GM12878 (cell line): ENCODE results near the gene TGM6. TPM values are rescaled to one million over a fixed set of nuclear protein-coding genes. Genes with fewer than 3 reads are reported as not detected.

ENCODE experiments used
- ATAC-seq: fragments of 200-7000 bp; cut with Tn5 transposase; 3 replicates; pipeline ENCODE4 v1.9.1; 2020; ENCODE audit warnings: mild to moderate bottlenecking, moderate library complexity
- BruUV-seq: library from RNA; stranded (reverse); fragments of 400-500 nt; replicated peaks from 2 replicates; lab custom pipeline; 2021; lab: Mats Ljungman, UMichigan
- CTCF ChIA-PET: fragments of 300-600 bp; sonication (Branson Sonifier 250); formaldehyde crosslinking; extraction: SDS; loops from one replicate; lab custom pipeline; 2021; ENCODE audit warnings: inconsistent platforms; lab: Yijun Ruan, JAX
- POLR2A ChIA-PET: fragments of 350-600 bp; formaldehyde crosslinking; extraction: SDS; loops from one replicate; lab custom pipeline; 2021; ENCODE audit warnings: inconsistent platforms; lab: Charles Lee
- RAD21 ChIA-PET: fragments of 300-600 bp; sonication (Branson Sonifier 250); formaldehyde crosslinking; loops from one replicate; lab custom pipeline; 2023; ENCODE audit warnings: antibody characterized with exemption; ENCODE audit not compliant: unreplicated experiment; lab: Charles Lee
- SMC1A ChIA-PET: fragments of 300-600 bp; sonication (Branson Sonifier 250); formaldehyde crosslinking; loops from one replicate; lab custom pipeline; 2023; ENCODE audit not compliant: unreplicated experiment, uncharacterized antibody; lab: Charles Lee
- DNase-seq: peaks from one replicate; pipeline ENCODE4 v3.0.0-alpha.2; 2011; ENCODE audit warnings: low read depth, low spot score
- FAIRE-seq: peaks from 3 replicates; lab custom pipeline; 2011; peaks lifted over from hg19 to GRCh38; lab: Jason Lieb, UNC
- H2AFZ ChIP-seq: 2 replicates; pipeline ENCODE4 v1.6.0; 2011; ENCODE audit warnings: low read depth, low read length, control low read depth; ENCODE audit not compliant: control insufficient read depth
- H3K27ac ChIP-seq: 2 replicates; pipeline ENCODE4 v1.5.1; 2011; ENCODE audit warnings: control low read depth; ENCODE audit not compliant: control insufficient read depth, insufficient read depth
- H3K27me3 ChIP-seq, 2 experiments: replicated peaks in 1 of 2; 2 replicates each; pipeline versions ENCODE4 v1.6.0 to v1.6.1; 2011; ENCODE audit warnings: low read length in 1 of 2; ENCODE audit not compliant: control insufficient read depth in 2 of 2, insufficient read depth in 2 of 2
- H3K36me3 ChIP-seq, 2 experiments: 2 replicates each; pipeline ENCODE4 v1.5.1; 2011; ENCODE audit warnings: low read length in 1 of 2; ENCODE audit not compliant: control insufficient read depth in 2 of 2, insufficient read depth in 2 of 2
- H3K4me1 ChIP-seq: 2 replicates; pipeline ENCODE4 v1.6.1; 2011; ENCODE audit warnings: mild to moderate bottlenecking, low read length, moderate library complexity, mixed read lengths; ENCODE audit not compliant: control insufficient read depth, insufficient read depth
- H3K4me2 ChIP-seq: 2 replicates; pipeline ENCODE4 v1.6.0; 2011; ENCODE audit warnings: control low read depth; ENCODE audit not compliant: control insufficient read depth, insufficient read depth
- H3K4me3 ChIP-seq: fragments of 200-600 bp; sonication (generic); 2 replicates; pipeline ENCODE4 v1.5.1; 2016
- H3K79me2 ChIP-seq: 2 replicates; pipeline ENCODE4 v1.6.0; 2011; ENCODE audit warnings: low read length; ENCODE audit not compliant: control insufficient read depth, insufficient read depth
- H3K9ac ChIP-seq: 2 replicates; pipeline ENCODE4 v1.8.0; 2011; ENCODE audit warnings: low read length, control low read depth, mixed read lengths; ENCODE audit not compliant: control insufficient read depth, insufficient read depth
- H3K9me3 ChIP-seq: replicated peaks from 3 replicates; pipeline ENCODE4 v1.5.1; 2011; ENCODE audit warnings: mild to moderate bottlenecking, low read length; ENCODE audit not compliant: control insufficient read depth, insufficient read depth
- H4K20me1 ChIP-seq: 2 replicates; pipeline ENCODE4 v1.6.0; 2011; ENCODE audit not compliant: control insufficient read depth, insufficient read depth
- BRCA1 ChIP-seq: IDR thresholded peaks from 2 replicates; pipeline ENCODE4 v1.6.1; 2011; ENCODE audit warnings: low read depth, low read length, improper control_type of control experiment
- MTA3 ChIP-seq: IDR thresholded peaks from 2 replicates; pipeline ENCODE4 v1.6.1; 2012; ENCODE audit warnings: low read length, inconsistent platforms, borderline replicate concordance
- NKRF ChIP-seq: fragments of 450-650 bp; conservative IDR thresholded peaks from 2 replicates; pipeline ENCODE4 v1.6.1; 2017; ENCODE audit warnings: mild to moderate bottlenecking, moderate library complexity
- POLR2AphosphoS5 ChIP-seq: IDR thresholded peaks from 2 replicates; pipeline ENCODE4 v1.6.1; 2011; ENCODE audit warnings: mild to moderate bottlenecking, low read length, inconsistent platforms
- POU2F2 ChIP-seq: IDR thresholded peaks from 3 replicates; pipeline ENCODE4 v1.6.1; 2011; ENCODE audit warnings: low read depth, mild to moderate bottlenecking, low read length, borderline replicate concordance
- SKIL ChIP-seq: fragments of 450-650 bp; IDR thresholded peaks from 2 replicates; pipeline ENCODE4 v1.6.1; 2017; ENCODE audit warnings: mild to moderate bottlenecking, low read depth, inconsistent platforms; ENCODE audit not compliant: poor library complexity, severe bottlenecking
- SPI1 ChIP-seq: IDR thresholded peaks from 2 replicates; pipeline ENCODE4 v1.6.1; 2011; ENCODE audit warnings: low read depth, mild to moderate bottlenecking, low read length, moderate library complexity, borderline replicate concordance; ENCODE audit not compliant: insufficient read depth
- ZBTB11 ChIP-seq: fragments of 450-650 bp; formaldehyde crosslinking; IDR thresholded peaks from 2 replicates; pipeline ENCODE4 v1.5.0; 2022; ENCODE audit warnings: mild to moderate bottlenecking, missing genetic modification characterization
- ZBTB4 ChIP-seq: fragments of 450-650 bp; formaldehyde crosslinking; IDR thresholded peaks from 2 replicates; pipeline ENCODE4 v1.4.0; 2022; ENCODE audit warnings: mild to moderate bottlenecking, moderate library complexity
- WGBS: methylation state at CpG from one replicate; pipeline ENCODE4 v1.1.6; 2016; ENCODE audit warnings: low lambda C conversion rate; ENCODE audit not compliant: insufficient replicate concordance, insufficient coverage; ENCODE audit errors: missing lambda C conversion rate; 5-methylcytosine and 5-hydroxymethylcytosine counted together
- in situ Hi-C: fragments of 300-500 bp; cut with MboI; formaldehyde crosslinking; loops from 9 replicates; pipeline ENCODE4 v1.14.3; 2018; ENCODE audit warnings: mixed read lengths
- intact Hi-C: fragments of 100-400 bp; cut with micrococcal nuclease; formaldehyde crosslinking; loops from one replicate; pipeline ENCODE4 v1.14.2; 2022; ENCODE audit not compliant: unreplicated experiment
- polyA plus RNA-seq, 11 experiments: library from polyadenylated mRNA; depleted of rRNA in 4 of 11; unstranded in 6 of 11; stranded (reverse) in 5 of 11; fragments of >200 nt; fragmentation: Nextera tagmentation in 4 of 11; fragmentation: Illumina TruSeq in 1 of 11; extraction: Ambion mirVana in 4 of 11; extraction: Trizol in 1 of 11; gene quantifications; 1 replicate in 1 of 11; 2 replicates in 10 of 11; pipeline versions ENCODE4 v1.2.1 to v1.2.3, GENCODE V29; 2011 to 2016; ENCODE audit warnings: inconsistent platforms in 2 of 11, missing spikeins in 2 of 11, low read depth in 1 of 11
- total RNA-seq, 4 experiments: library from RNA; depleted of rRNA in 3 of 4; stranded (reverse); fragments of >200 nt in 3 of 4; fragmentation: Illumina TruSeq in 1 of 4; extraction: Trizol in 1 of 4; gene quantifications; 2 replicates each; pipeline versions ENCODE4 v1.2.1 to v1.2.3, GENCODE V29; 2013 to 2021

TGM6 gene
- total and polyA plus RNA-seq, 10 of the 15 experiments (the other 5 are each of a cell fraction or from before 2014, with no cell fraction given), result not detected

GRCh38 chr20:2385496-2385895 is 4.8 kb downstream of the TGM6 start (continued):
- TF ChIP-seq SKIL, result no peak
- TF ChIP-seq BRCA1, result no peak
- no peak for TF ChIP-seq NKRF

GRCh38 chr20:2386516-2387179 is 5.9 kb downstream of the TGM6 start:
- in situ Hi-C loops (no loop called here), intact Hi-C loops (no loop called here)
- H3K36me3 ChIP-seq, result no peaks in the 10 kb centered on the region
- H3K4me2 ChIP-seq, result 0 out of 2 replicates have a peak overlapping the region, but pooled peaks have one; percentile 7
- peaks cover 7% of the 10 kb centered on the region; the same call in 2 of the 3 replicates for H3K9me3 ChIP-seq
- ChIA-PET SMC1A (interaction anchor here (0.8 to 1.1 kb wide), 5 partner anchors 14 to 213 kb away, joined by 3 to 4 read pairs (median 3); no protein-coding TSS in a partner anchor), CTCF (interaction anchor here (0.7 to 2.2 kb wide), 13 partner anchors 9 to 235 kb away, joined by 3 to 20 read pairs (median 3); partner anchors contain the start of gene SNRPB), POLR2A (no interaction called here), RAD21 (interaction anchor here (1.2 to 1.5 kb wide), 3 partner anchors 69 to 179 kb away, joined by 3 to 8 read pairs (median 4); no protein-coding TSS in a partner anchor)
- H2AFZ ChIP-seq, result no peak overlapping the region; the same call in 1 of the 2 replicates
- ATAC-seq (no peak), FAIRE-seq (no peak), DNase-seq (no peak)
- H3K27ac ChIP-seq, result no peak overlapping the region
- no peak overlapping the region for H3K9ac ChIP-seq
- no TSS peak for BruUV-seq
- H3K79me2 ChIP-seq, result no peaks in the 10 kb centered on the region
- no peaks in the 10 kb centered on the region for H4K20me1 ChIP-seq
- no peaks in the 10 kb centered on the region; a peak in 1 of 4 replicates for H3K27me3 ChIP-seq
- no peak overlapping the region for H3K4me3 ChIP-seq
- 37% methylated on average over 5 of the region's 5 CpGs for WGBS
- peaks cover 14% of the 10 kb centered on the region for H3K4me1 ChIP-seq
- TF ChIP-seq SPI1 (no peak), POLR2AphosphoS5 (no peak), POU2F2 (no peak), ZBTB11 (CRISPR knock-in tag) (no peak), ZBTB4 (no peak), MTA3 (no peak)
